Stomach (tissue), 4 donors: ENCODE data around the gene TES.

Experiments used
- CTCF ChIP-seq, 7 experiments: fragments of 450-650 bp in 4 of 7; fragments of 200-600 bp in 3 of 7; sonication (generic) in 3 of 7; IDR thresholded peaks; one replicate each; pipeline ENCODE4 v1.5.1; 2016 to 2019; ENCODE audit warnings: antibody characterized with exemption in 7 of 7, control low read depth in 2 of 7, mild to moderate bottlenecking in 1 of 7
- POLR2A ChIP-seq, 4 donors: fragments of 450-650 bp; IDR thresholded peaks; one replicate each; pipeline ENCODE4 v1.6.1; 2016; ENCODE audit warnings: antibody characterized with exemption in 4 of 4, control low read depth in 2 of 4, mild to moderate bottlenecking in 1 of 4, moderate library complexity in 1 of 4

- TF ChIP-seq CTCF (IDR thresholded peaks at IDR 0.05) (no peak), POLR2A (IDR thresholded peaks at IDR 0.05) (no peak)
Measured at GRCh38 chr7:116259156-116259870, 49.0 kb downstream of the TES start.
